Thymus (tissue), 11 donors: ENCODE data around the gene NINJ1. TPM values are rescaled to one million over a fixed set of nuclear protein-coding genes. Genes with fewer than 3 reads are reported as not detected.
"Not testable (repeated sequence)": the region's sequence is repeated elsewhere in the genome, so short reads cannot be mapped to it uniquely, and the experiment has no call there.

Source experiments
- DNase-seq, 9 donors: peaks; one replicate each; pipeline ENCODE4 v3.0.0-alpha.2; 2013; ENCODE audit warnings: low spot score in 9 of 9, low read depth in 6 of 9, missing footprints in 1 of 9
- H3K27ac ChIP-seq, 2 donors: one replicate each; pipeline ENCODE4 v1.5.1; 2013; ENCODE audit warnings: control low read depth in 1 of 2, low read depth in 1 of 2, low read length in 1 of 2, mild to moderate bottlenecking in 1 of 2, moderate library complexity in 1 of 2
- H3K27me3 ChIP-seq, 2 donors: one replicate each; pipeline ENCODE4 v1.5.1; 2013; ENCODE audit warnings: low read length in 1 of 2; ENCODE audit not compliant: control insufficient read depth in 2 of 2, insufficient read depth in 1 of 2
- H3K36me3 ChIP-seq, 2 donors: one replicate each; pipeline ENCODE4 v1.5.1; 2013; ENCODE audit warnings: low read length in 1 of 2, mild to moderate bottlenecking in 1 of 2, moderate library complexity in 1 of 2; ENCODE audit not compliant: control insufficient read depth in 2 of 2, insufficient read depth in 2 of 2
- H3K4me1 ChIP-seq, 2 donors: one replicate each; pipeline ENCODE4 v1.5.1; 2013; ENCODE audit warnings: low read length in 2 of 2; ENCODE audit not compliant: control insufficient read depth in 2 of 2, insufficient read depth in 2 of 2
- H3K4me3 ChIP-seq, 2 donors: one replicate each; pipeline ENCODE4 v1.5.1; 2013; ENCODE audit warnings: low read length in 2 of 2, control low read depth in 1 of 2, mild to moderate bottlenecking in 1 of 2
- H3K9me3 ChIP-seq, 2 donors: one replicate each; pipeline ENCODE4 v1.5.1; 2013; ENCODE audit warnings: low read length in 1 of 2, mild to moderate bottlenecking in 1 of 2; ENCODE audit not compliant: control insufficient read depth in 2 of 2, insufficient read depth in 1 of 2
- WGBS: extraction: QIAGEN DNeasy Blood & Tissue Kit; methylation state at CpG from one replicate; pipeline ENCODE4 v1.1.7; 2013; 5-methylcytosine and 5-hydroxymethylcytosine counted together
- polyA plus RNA-seq: library from polyadenylated mRNA; stranded (reverse); fragments of 200-250 nt; gene quantifications from one replicate; pipeline ENCODE4 v1.2.3, GENCODE V29; 2013
- total RNA-seq: library from RNA; stranded (reverse); fragments of 120-200 nt; gene quantifications from one replicate; pipeline ENCODE4 v1.2.4, GENCODE V29; 2013
- donor health status: healthy.

NINJ1 gene
- total and polyA plus RNA-seq, 2 donors: 30.0 to 39.4 TPM

DNA sequence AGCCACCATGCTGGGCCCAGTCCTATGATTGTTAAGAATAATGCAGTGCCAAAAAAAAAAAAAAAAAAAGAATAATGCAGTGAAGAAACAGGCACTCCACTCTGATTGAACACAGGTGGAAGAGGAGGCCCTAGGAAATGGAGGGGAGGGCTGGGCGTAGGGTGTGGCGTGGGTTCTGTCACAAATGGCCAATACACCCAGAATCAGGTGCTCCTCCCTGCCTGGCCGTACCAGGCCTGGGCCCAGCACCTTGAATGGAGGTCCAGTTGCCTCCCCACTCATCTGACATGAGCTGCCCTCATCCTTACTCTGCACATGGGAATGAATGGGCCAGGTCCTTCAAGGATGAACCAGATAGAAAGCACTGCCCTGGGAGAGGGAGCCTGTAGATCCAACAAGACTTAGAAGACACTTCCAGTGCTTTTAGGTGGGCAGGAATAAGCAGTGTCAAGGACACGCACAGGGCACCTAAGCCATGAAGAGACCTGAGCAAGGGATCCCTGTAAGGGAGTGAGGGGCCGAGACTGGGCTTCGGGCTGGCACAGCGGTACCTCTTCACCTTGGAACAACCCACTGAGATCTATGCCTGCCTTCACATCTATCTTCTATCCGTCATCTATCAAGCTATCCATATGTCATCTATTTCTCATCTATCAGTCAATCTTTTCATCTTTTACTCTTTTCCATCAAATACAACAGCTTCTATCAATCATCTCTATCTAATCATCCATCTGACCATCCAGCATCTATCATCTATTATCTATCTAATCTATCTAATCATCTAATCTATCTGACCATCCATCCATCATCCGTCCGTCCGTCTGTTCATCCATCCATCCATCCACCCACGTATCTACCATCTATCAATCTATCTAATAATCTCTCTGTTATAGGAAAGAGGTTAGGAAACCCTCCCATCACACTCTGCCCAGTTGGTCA lies 15.9 kb downstream of the NINJ1 start:
- WGBS: 98% methylated on average over 12 of the region's 12 CpGs
- Histone ChIP-seq H3K4me1 (peaks cover 0 to 15% of the 10 kb centered on the region in 2 donors), H3K4me3 (no peak overlapping the region), H3K27me3 (no peaks in the 10 kb centered on the region), H3K36me3 (peaks cover 3 to 13% of the 10 kb centered on the region in 2 donors), H3K9me3 (no peaks in the 10 kb centered on the region), H3K27ac (no peak overlapping the region)
- DNase-seq: no peak

DNA sequence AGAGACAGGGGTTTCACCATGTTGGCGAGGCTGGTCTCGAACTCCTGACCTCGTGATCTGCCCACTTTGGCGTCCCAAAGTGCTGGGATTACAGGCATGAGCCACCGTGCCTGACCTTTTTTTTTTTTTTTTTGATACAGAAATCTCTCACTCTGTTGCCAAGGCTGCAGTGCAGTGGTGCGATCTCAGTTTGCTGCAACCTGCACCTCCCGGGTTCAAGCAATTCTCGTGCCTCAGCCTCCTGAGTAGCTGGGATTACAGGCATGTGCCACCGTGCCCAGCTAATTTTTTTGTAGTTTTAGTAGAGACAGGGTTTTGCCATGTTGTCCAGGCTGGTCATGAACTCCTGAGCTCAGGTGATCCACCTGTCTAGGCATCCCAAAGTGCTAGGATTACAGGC lies 16.5 kb downstream of the NINJ1 start:
- not testable (repeated sequence) for H3K27me3 ChIP-seq, H3K4me3 ChIP-seq, H3K9me3 ChIP-seq, DNase-seq, H3K27ac ChIP-seq
- peaks cover 7 to 20% of the 10 kb centered on the region in 2 donors for H3K36me3 ChIP-seq
- WGBS: 97% methylated on average over 9 of the region's 9 CpGs
- H3K4me1 ChIP-seq: peaks cover 0 to 15% of the 10 kb centered on the region in 2 donors

DNA sequence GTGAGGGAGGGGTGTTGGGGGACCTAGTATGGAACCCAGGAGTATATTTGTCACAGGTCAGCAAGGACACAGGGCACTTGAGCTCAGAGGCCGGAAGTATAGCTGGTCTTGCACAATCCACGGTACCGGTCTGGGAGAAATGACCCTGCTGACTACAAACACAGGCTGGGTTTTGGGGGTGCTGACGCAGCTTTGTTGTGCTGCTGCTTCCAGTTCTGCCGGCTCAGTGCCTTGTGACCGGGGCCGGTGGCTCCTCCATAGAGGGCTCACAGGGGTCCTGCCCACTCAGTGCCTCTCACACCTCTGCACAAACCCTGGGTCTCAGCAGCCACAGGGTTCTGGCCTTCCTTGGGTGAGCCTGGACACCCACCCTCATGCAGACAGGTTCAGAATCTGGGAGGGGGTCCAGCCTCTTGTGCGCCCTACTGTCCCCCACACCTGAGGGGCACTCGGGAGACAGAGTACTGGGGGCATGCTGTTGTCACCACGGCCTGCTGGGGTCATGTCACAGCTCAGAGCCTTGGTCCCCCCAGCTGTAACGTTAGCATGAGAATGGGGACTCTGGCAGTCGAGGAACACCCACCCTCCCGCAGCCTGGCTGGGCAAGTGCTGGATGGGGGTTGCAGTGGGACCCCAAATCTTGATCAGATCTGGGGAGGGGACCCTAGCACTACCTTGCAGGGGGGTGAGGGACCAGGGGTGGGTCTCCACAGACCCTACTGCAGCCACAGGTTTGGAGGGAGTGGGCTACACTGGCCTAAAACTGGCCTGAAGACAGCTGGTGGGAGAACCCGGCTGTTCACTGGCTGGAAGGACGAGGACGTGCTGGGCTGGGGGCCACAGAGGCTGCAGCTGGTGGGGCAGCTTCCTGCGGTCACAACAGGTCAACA lies 17.7 kb downstream of the NINJ1 start:
- WGBS: 94% methylated on average over 17 of the region's 17 CpGs
- H3K27me3 ChIP-seq: no peaks in the 10 kb centered on the region
- no peak overlapping the region for H3K4me3 ChIP-seq
- H3K36me3 ChIP-seq: peaks cover 11 to 31% of the 10 kb centered on the region in 2 donors
- DNase-seq: no peak
- peak overlapping the region in 1 of 2 donors; percentile 66 for H3K27ac ChIP-seq
- H3K9me3 ChIP-seq: no peaks in the 10 kb centered on the region
- peaks cover 0 to 17% of the 10 kb centered on the region in 2 donors for H3K4me1 ChIP-seq

DNA sequence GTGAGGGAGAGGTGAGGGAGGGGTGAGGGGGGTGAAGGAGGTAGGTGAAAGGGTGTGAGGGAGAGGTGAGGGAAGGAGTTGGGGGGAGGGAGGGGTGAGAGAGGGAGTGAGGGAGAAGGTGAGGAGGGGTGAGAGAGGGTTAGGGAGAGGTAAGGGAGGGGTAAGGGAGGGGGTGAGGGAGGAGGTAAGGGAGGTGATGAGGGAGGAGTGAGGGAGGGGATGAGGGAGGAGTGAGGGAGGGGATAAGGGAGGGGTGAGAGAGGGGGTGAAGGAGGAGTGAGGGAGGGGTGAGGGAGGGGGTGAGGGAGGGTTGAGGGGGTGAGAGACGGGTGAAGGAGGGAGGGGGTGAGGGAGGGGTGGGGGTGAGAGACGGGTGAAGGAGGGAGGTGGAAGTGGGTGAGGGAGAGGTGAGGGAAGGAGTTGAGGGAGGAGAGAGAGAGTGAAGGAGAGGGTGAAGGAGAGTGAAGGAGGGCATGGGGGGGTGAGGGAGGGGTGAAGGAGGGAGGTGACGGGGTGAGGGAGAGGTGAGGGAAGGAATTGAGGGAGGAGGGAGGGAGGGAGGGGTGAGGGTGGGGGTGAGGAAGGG lies 18.5 kb downstream of the NINJ1 start:
- peaks cover 0 to 18% of the 10 kb centered on the region in 2 donors for H3K4me1 ChIP-seq
- H3K9me3 ChIP-seq: no peaks in the 10 kb centered on the region
- WGBS: 43% methylated on average over 3 of the region's 3 CpGs
- no peak overlapping the region for H3K27ac ChIP-seq
- peaks cover 18 to 39% of the 10 kb centered on the region in 2 donors for H3K36me3 ChIP-seq
- no peak overlapping the region for H3K4me3 ChIP-seq
- H3K27me3 ChIP-seq: no peaks in the 10 kb centered on the region
- DNase-seq: no peak

DNA sequence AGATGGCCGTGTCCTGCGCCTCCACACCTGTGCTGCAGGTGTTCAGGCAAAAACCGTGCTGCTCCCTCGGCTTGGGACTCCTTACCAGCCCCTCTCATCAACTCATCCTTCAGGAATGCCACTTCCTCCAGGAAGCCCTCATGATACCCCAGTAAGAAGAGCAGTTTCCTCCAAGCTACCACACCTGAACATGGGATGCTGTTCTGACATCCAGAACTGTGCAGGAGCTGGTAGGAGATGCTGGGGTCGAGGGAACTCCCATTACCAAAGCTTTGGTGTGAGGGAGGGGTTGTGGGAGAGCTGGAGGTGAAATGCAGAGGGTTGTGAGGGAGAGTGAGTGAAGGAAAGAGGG lies 19.1 kb downstream of the NINJ1 start:
- 91% methylated on average over 5 of the region's 5 CpGs for WGBS
- Histone ChIP-seq H3K27me3 (no peaks in the 10 kb centered on the region), H3K4me1 (peaks cover 0 to 14% of the 10 kb centered on the region in 2 donors), H3K4me3 (no peak overlapping the region), H3K9me3 (no peaks in the 10 kb centered on the region), H3K36me3 (peaks cover 21 to 43% of the 10 kb centered on the region in 2 donors), H3K27ac (no peak overlapping the region)
- DNase-seq: no peak

DNA sequence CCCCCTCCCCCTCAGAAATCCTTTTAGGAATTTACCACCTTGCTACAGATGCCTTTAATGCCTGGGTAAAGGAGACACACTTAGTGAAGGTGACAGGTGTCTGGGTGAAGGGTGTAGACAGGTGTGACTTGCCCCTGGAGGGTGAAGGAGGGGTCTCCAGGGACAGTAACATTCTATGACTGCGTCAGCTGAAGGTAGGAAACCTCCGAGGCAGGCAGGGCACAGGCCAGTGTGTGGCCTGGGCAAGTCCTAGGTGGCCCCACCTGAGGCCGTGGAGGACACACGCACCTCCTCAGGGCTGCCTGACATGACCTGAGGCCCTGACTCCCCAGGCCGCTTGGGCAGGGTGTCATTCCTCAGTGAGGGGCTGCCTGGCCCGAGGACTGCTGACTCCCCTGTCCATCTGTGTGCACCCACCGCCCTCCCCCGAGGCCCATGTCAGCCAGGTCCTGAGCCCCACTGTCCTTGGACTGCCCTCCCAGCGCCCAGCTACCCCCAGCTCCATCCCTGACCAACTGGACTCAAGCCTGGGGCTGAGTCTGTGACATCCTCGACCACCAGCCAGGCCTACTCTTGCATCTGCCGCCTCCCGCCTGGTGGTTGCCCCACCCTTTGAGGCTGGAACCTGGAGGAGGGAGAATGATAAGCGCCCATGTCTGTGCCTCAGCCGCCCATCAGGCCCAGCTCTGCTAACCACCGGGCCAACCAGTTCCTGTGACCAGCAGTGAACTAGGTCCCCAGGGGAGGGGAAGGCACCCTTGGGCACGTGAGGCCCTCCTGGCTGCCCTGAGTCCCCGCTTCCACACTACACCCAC lies 19.7 kb downstream of the NINJ1 start:
- no peak for DNase-seq
- no peaks in the 10 kb centered on the region for H3K9me3 ChIP-seq
- WGBS: 92% methylated on average over 17 of the region's 17 CpGs
- H3K4me3 ChIP-seq: no peak overlapping the region
- no peaks in the 10 kb centered on the region for H3K27me3 ChIP-seq
- peaks cover 0 to 10% of the 10 kb centered on the region in 2 donors for H3K4me1 ChIP-seq
- no peak overlapping the region for H3K27ac ChIP-seq
- H3K36me3 ChIP-seq: peaks cover 21 to 43% of the 10 kb centered on the region in 2 donors

DNA sequence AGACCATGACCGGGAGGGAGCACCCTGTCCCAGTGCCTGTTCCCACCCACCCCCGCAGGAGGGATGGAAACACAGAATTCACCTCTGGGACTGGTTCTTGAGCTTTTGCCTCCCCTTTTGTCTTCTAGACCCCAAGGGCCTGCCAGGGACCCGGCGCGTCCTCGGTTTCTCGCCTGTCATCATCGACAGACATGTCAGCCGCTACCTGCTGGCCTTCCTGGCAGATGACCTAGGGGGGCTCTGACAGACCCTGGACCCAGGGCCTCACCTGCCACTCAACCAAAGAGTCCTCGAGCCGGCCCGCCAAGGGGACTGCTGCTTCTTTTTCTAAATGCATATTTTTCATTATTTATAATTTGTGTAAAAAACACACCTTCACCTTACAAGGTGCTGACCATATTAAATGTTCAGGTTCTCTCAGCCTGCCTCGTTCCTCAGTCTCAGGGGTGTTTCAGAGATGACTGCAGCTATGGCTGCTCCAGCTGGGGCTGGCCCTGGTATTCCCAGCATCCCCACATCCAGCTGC lies 21.1 kb downstream of the NINJ1 start:
- no peak for DNase-seq
- H3K9me3 ChIP-seq: no peaks in the 10 kb centered on the region
- 97% methylated on average over 13 of the region's 13 CpGs for WGBS
- H3K4me3 ChIP-seq: no peak overlapping the region
- H3K27ac ChIP-seq: no peak overlapping the region
- peaks cover 4 to 24% of the 10 kb centered on the region in 2 donors for H3K4me1 ChIP-seq
- H3K36me3 ChIP-seq: peaks cover 30 to 52% of the 10 kb centered on the region in 2 donors
- no peaks in the 10 kb centered on the region for H3K27me3 ChIP-seq

DNA sequence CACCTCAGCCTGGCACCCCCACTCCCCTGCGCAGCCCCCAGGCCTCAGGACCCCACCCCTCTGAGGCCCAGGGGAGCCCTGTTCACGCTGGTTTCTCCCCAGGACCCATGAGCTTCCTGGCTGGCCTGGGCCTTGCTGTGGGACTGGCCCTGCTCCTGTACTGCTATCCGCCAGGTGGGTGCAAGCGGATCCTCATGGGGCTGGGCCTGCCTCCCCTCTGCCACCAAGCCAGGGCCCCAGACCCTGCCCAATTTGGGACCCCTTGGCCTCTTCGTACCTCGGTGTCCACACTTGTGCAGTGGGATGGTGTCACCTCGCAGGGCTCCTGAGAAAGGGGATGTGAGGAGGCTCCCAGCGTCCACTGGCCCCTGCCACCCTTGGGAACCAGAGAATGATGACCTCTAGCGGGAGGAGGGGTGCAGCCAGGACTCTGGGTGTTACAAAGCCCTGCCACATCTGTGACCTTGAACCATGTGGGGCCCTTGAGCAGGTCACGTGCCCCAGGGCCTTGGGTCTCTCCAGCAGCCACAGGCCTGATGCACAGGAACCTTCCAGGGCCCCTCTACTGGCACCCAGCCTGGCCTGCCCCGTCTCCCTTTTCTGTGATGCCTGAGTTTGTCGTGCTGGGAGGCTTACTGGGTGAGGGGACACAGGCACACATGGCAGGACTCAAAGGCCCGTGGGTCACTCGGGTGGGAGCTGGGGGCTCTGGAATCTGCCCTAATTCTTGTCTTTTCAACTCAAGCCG lies 21.8 kb downstream of the NINJ1 start:
- no peak for DNase-seq
- Histone ChIP-seq H3K36me3 (peaks cover 31 to 59% of the 10 kb centered on the region in 2 donors), H3K4me1 (peaks cover 6 to 31% of the 10 kb centered on the region in 2 donors), H3K4me3 (no peak overlapping the region), H3K9me3 (no peaks in the 10 kb centered on the region), H3K27ac (no peak overlapping the region), H3K27me3 (no peaks in the 10 kb centered on the region)
- WGBS: 96% methylated on average over 15 of the region's 15 CpGs
